Stimulated activated naive CD4-positive, alpha-beta T cell treated with Interleukin-2 at 50 U/mL for 16 hours (primary cell): ENCODE results near the gene HBQ1.
"Not testable (repeated sequence)": the region's sequence is repeated elsewhere in the genome, so short reads cannot be mapped to it uniquely, and the experiment has no call there.

Source experiments
- DNase-seq: peaks from one replicate; lab custom pipeline; 2025; lab: John Stamatoyannopoulos, UW

HBQ1 gene

GRCh38 chr16:160691-161190, 19.5 kb upstream of the HBQ1 start:
- no peak for DNase-seq

GRCh38 chr16:162271-162991, 17.8 kb upstream of the HBQ1 start:
- DNase-seq: no peak

GRCh38 chr16:163139-163538, 17.1 kb upstream of the HBQ1 start:
- DNase-seq: not testable (repeated sequence)

- DNase-seq: not testable (repeated sequence)
Observed at GRCh38 chr16:163696-164095, 16.6 kb upstream of the HBQ1 start.

- not testable (repeated sequence) for DNase-seq
Observed at GRCh38 chr16:164134-164823, 16.0 kb upstream of the HBQ1 start.

GRCh38 chr16:164827-165538, 15.3 kb upstream of the HBQ1 start:
- DNase-seq: no peak

GRCh38 chr16:165539-166374, 14.5 kb upstream of the HBQ1 start, which contains the start of gene HBM:
Gene HBM (plus strand): TSS chr16:165978. CDS start chr16:165998, 20 bp downstream.
- DNase-seq: no peak

GRCh38 chr16:166375-167121, 13.7 kb upstream of the HBQ1 start:
- DNase-seq: no peak

GRCh38 chr16:167122-167690, 13.1 kb upstream of the HBQ1 start:
- DNase-seq: no peak

- no peak for DNase-seq
Observed at GRCh38 chr16:168424-168823, 11.8 kb upstream of the HBQ1 start.

GRCh38 chr16:169014-169413, 11.2 kb upstream of the HBQ1 start:
- no peak for DNase-seq

GRCh38 chr16:170088-170507, 10.2 kb upstream of the HBQ1 start:
- DNase-seq: not testable (repeated sequence)

- DNase-seq: no peak
Observed at GRCh38 chr16:170788-171187, 9.5 kb upstream of the HBQ1 start.

GRCh38 chr16:172374-172941, 7.8 kb upstream of the HBQ1 start, which contains the start of gene HBA2:
Gene HBA2 (plus strand): TSS chr16:172876. CDS start chr16:172913, 37 bp downstream.
- not testable (repeated sequence) for DNase-seq

- DNase-seq: not testable (repeated sequence)
Observed at GRCh38 chr16:173211-173854, 6.9 kb upstream of the HBQ1 start.

GRCh38 chr16:173928-174769, 6.1 kb upstream of the HBQ1 start:
- not testable (repeated sequence) for DNase-seq

- no peak for DNase-seq
Observed at GRCh38 chr16:175011-175949, 5.0 kb upstream of the HBQ1 start.
